ENCODE data around the gene RHOG. TPM values are rescaled to one million over a fixed set of nuclear protein-coding genes. Genes with fewer than 3 reads are reported as not detected.
A peak's percentile ranks its signal among the peaks of the same experiment; 100 is the strongest.

RHOG gene
- polyA plus RNA-seq, 1 experiment: 40.3 TPM

DNA sequence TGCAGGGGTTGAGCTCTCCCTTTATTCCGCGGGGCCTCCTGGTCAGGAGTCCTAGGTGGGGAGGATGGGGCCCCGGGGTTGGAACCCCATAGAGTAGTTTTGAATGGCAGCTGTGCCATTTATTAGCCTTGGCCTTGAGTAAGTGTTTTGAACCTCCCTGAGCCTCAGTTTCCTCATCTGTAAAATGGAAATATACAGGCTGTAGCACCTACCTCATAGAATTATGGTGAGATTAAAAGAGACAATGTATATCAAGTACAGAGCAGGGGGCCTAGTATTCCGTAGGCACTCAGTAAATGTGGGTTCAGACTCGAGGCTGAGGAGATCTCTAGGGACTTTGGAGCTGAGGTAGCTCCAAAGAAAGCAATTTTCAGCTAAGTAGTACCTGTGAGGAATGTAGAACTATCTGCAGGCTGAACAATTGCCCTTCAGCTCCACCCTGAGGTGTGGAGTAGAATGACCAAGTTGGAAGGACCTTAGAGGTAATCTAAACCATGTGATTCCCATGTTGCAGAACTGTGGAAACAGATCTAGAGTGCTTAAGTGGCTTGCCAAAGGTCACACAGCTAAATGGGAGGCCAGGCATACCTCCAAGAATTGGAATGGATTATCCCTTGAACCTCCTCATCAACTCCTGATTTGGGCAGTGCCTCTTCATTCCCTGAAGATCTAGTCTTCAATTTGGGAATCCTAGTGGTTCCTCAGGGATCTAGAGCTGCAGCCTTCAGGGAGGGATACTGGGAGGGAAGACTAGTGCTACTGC is 31.7 kb downstream of the RHOG start:
- Histone ChIP-seq H3K27ac (ENCODE audit: low read depth, low read length) (no peak overlapping the region), H3K4me3 (ENCODE audit: low read depth, low read length) (peak overlapping the region; percentile 81), H3K27me3 (ENCODE audit: control insufficient read depth, insufficient read depth, low read length) (no peaks in the 10 kb centered on the region), H3K9me3 (ENCODE audit: control insufficient read depth, insufficient read depth, low read length) (no peaks in the 10 kb centered on the region)
- TF ChIP-seq, protein P1, sequence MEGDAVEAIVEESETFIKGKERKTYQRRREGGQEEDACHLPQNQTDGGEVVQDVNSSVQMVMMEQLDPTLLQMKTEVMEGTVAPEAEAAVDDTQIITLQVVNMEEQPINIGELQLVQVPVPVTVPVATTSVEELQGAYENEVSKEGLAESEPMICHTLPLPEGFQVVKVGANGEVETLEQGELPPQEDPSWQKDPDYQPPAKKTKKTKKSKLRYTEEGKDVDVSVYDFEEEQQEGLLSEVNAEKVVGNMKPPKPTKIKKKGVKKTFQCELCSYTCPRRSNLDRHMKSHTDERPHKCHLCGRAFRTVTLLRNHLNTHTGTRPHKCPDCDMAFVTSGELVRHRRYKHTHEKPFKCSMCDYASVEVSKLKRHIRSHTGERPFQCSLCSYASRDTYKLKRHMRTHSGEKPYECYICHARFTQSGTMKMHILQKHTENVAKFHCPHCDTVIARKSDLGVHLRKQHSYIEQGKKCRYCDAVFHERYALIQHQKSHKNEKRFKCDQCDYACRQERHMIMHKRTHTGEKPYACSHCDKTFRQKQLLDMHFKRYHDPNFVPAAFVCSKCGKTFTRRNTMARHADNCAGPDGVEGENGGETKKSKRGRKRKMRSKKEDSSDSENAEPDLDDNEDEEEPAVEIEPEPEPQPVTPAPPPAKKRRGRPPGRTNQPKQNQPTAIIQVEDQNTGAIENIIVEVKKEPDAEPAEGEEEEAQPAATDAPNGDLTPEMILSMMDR (IDR thresholded peaks at IDR 0.05; ENCODE audit: low read depth, low read length): peak; percentile 40
- no peak for DNase-seq (ENCODE audit: low read depth, low spot score)
- ChIA-PET CTCF (interaction anchor here (0.7 to 4.0 kb wide), 12 partner anchors 11 to 264 kb away, joined by 3 to 34 read pairs (median 5); partner anchors contain the start of genes NUP98 and STIM1), POLR2A (interaction anchor here (0.6 to 1.1 kb wide), 3 partner anchors 16 to 40 kb away, joined by 3 to 4 read pairs (median 4); no protein-coding TSS in a partner anchor)

DNA sequence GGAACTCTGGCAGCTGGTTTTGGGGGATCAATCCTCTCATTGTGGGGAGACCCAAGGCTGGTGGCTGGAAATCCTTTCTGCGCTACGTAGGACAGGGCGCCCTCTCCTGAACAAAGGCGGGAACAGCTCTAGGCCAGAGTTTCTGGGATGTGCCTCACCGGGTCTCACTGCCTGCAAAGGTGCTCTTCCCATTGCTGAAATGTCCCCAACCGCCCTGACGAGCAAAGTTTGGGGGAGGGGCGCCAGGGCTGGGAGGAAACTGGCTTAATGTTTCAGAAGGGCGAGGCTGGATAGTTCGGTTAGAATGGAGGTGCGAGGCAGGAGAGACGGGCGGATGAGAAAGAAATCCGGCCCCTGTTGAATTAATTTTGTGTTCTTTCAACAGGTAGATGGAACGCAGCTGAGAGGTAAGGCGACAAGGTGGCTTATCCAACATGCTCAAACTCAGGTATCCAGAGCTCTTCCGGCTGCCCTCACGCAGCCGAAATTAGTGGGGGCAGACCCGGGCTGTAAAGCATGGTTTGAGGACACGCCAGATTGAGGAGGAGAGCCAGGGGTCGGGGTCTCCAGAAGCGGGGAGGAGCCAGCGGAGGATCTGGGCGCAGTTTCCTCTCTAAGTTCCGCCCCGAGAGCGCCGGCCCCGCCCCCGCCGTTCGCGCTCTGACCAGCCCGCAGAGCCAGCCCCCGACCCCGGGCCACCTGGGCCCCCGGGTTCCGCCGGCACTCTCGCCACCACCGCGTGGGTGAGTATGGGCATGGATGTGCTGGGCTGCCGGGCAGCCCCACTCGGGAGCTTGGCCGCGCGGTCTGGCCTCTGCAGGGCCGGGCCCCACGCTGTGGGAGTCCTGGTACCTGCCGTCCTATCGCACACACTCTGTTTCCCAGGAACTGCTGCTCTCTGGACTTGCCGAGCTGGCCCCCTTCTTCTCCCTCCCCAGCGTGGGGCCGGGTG is 32.6 kb downstream of the RHOG start, which contains the start of gene PGAP2:
TSS of gene PGAP2 (plus strand) at position 652 of the 952 bp plus-strand sequence. CDS start 2,700 bp downstream, outside the sequence.
- CTCF ChIA-PET: interaction anchor here (0.7 to 4.0 kb wide), 18 partner anchors 8 to 264 kb away, joined by 3 to 34 read pairs (median 4); partner anchors contain the start of genes NUP98 and STIM1
- TF ChIP-seq, protein P1 (IDR thresholded peaks at IDR 0.05; ENCODE audit: low read depth, low read length): peak; percentile 82
- peak within 1 kb of the TSS; percentile 81 for H3K4me3 ChIP-seq (ENCODE audit: low read depth, low read length)
- H3K27me3 ChIP-seq (ENCODE audit: control insufficient read depth, insufficient read depth, low read length): no peaks in the 10 kb centered on the region
- H3K27ac ChIP-seq (ENCODE audit: low read depth, low read length): no peak within 1 kb of the TSS
- POLR2A ChIA-PET: interaction anchor here (1.0 to 1.6 kb wide), 3 partner anchors 10 to 41 kb away, joined by 3 to 4 read pairs (median 4); no protein-coding TSS in a partner anchor
- DNase-seq (ENCODE audit: low read depth, low spot score): no peak
- no peaks in the 10 kb centered on the region for H3K9me3 ChIP-seq (ENCODE audit: control insufficient read depth, insufficient read depth, low read length)

DNA sequence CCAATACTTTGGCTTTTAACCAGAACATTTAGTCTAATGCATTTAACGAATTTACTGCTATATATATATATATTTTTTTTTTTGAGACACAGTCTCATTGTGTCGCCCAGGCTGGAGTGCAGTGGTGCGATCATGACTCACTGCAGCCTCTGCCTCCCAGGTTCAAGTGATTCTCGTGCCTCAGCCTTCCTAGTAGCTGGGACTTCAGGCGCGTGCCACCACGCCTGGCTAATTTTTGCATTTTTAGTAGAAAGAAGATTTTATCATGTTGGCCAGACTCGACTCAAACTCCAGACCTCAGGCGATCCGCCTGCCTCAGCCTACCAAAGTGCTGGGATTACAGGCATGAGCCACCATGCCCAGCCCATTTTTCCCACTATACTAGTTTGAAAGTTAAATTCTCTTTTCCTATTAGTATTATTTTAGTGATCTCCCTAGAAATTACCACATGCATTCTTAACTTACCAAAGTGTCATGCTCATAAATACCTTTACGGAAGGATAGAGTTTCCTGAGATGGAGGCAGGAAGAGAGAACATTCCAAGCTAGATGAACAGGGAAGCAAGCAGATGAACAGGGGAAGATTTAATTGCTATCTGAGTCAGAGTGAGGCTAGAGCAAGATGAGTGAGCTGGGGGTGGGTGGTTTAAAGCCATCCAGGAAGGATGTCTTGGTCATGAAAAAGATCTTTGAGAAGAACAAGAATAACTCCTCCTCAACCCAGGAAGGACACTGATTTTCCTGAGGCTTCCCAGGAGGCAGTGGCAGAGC is 36.8 kb downstream of the RHOG start:
- POLR2A ChIA-PET: no interaction called here
- no peaks in the 10 kb centered on the region for H3K9me3 ChIP-seq (ENCODE audit: control insufficient read depth, insufficient read depth, low read length)
- no peak overlapping the region for H3K4me3 ChIP-seq (ENCODE audit: low read depth, low read length)
- peak; percentile 11 for DNase-seq (ENCODE audit: low read depth, low spot score)
- CTCF ChIA-PET: interaction anchor here (1.0 kb wide), 1 partner anchor 38 kb away, joined by 3 read pairs; no protein-coding TSS in a partner anchor
- TF ChIP-seq, protein P1 (IDR thresholded peaks at IDR 0.05; ENCODE audit: low read depth, low read length): no peak
- no peaks in the 10 kb centered on the region for H3K27me3 ChIP-seq (ENCODE audit: control insufficient read depth, insufficient read depth, low read length)
- H3K27ac ChIP-seq (ENCODE audit: low read depth, low read length): peak overlapping the region; percentile 52

DNA sequence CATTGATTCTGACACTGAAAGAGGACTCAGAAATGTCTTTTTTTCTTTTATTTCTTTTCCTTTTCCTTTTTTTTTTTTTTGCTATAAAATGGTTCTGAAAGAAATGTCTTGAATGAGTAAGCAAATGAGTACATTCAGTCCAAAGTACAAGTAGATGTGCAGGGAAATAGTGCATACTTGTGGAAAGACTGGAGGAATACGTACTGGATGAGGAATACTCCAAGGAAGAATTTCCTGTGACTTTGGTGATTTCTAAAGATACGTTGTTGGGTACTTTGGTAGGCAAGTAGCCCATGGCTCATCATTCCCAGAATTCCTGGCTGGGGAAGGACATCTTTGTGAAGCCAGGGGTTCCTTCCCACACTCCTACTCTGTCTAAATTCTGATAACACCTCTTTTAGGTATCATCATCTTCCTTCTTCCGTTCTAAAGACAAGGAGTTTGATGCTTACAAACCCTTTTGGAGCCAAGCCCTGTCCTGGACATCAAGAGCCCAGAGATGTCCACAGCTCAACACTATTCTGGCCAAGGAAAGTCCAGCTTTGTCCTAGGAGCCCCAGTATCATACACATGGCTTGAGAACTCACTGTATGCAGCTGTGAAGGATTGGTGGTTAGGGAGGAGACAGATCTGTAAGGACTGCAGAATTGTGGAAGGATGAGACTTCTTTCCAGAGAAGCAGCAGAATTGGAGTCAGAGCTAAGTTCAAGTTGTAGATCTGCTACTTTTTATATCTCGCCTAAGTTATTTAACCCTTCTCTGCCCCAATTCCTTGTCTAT is 38.6 kb downstream of the RHOG start:
- ChIA-PET CTCF (no interaction called here), POLR2A (interaction anchor here (0.7 kb wide), 1 partner anchor 114 kb away, joined by 6 read pairs; no protein-coding TSS in a partner anchor)
- Histone ChIP-seq H3K27ac (ENCODE audit: low read depth, low read length) (peak overlapping the region; percentile 31), H3K27me3 (ENCODE audit: control insufficient read depth, insufficient read depth, low read length) (no peaks in the 10 kb centered on the region), H3K4me3 (ENCODE audit: low read depth, low read length) (no peak overlapping the region), H3K9me3 (ENCODE audit: control insufficient read depth, insufficient read depth, low read length) (no peaks in the 10 kb centered on the region; the same call in 1 of the 2 replicates)
- TF ChIP-seq, protein P1 (IDR thresholded peaks at IDR 0.05; ENCODE audit: low read depth, low read length): no peak
- DNase-seq (ENCODE audit: low read depth, low spot score): no peak
